Breast epithelium (tissue), 3 donors: Measurements from ENCODE around the gene KIF14.

Experiments used
- CTCF ChIP-seq, 3 donors: fragments of 450-650 bp; IDR thresholded peaks; one replicate each; pipeline ENCODE4 v1.5.1; 2016 to 2017; ENCODE audit warnings: antibody characterized with exemption in 3 of 3, mild to moderate bottlenecking in 3 of 3, moderate library complexity in 3 of 3
- POLR2A ChIP-seq: fragments of 450-650 bp; IDR thresholded peaks from one replicate; pipeline ENCODE4 v1.6.1; 2016; ENCODE audit warnings: antibody characterized with exemption, mild to moderate bottlenecking, moderate library complexity
- POLR2AphosphoS5 ChIP-seq, 3 donors: sonication (generic); formaldehyde crosslinking; IDR thresholded peaks; one replicate each; pipeline ENCODE4 v1.6.1; 2017; ENCODE audit warnings: antibody characterized with exemption in 3 of 3

DNA sequence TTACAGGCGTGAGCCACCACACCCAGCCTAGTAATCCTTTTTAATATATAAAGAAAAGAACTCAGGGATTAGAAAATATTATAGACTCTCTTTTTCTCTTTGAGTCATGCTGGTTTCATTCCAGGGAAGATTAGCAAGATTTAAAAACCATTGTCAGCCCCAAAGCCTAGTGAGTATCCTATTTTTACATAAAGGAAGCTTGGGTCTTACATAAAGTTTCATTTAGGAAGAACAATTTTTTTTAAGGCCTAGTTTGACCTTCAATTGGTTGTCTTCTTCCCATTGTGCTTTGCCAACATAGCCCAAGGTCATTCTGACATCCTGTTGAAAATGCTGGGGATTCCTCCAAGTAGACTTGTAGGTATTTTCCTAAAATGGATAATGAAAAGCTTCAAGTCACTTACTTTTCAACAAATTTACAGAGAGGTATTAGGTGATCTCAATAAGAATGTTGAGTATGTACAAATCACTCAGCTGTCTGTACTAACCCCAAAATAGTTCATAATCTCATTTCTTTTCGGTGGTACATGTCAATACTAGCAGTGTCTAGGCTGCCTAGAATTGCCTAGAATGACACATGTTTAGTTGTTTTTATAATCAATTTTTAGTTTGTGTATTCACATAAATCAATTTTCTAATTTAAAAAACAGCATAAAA lies 4.3 kb upstream of the KIF14 start:
- no peak for TF ChIP-seq CTCF (IDR thresholded peaks at IDR 0.05)
- no peak for TF ChIP-seq POLR2A
- no peak for TF ChIP-seq POLR2AphosphoS5 (IDR thresholded peaks at IDR 0.05)
